ENCODE data around the gene ABCA2. TPM values are rescaled to one million over a fixed set of nuclear protein-coding genes. Genes with fewer than 3 reads are reported as not detected.

ABCA2 gene
- total RNA-seq, 1 experiment from 2014 or later: 22.6 TPM

DNA sequence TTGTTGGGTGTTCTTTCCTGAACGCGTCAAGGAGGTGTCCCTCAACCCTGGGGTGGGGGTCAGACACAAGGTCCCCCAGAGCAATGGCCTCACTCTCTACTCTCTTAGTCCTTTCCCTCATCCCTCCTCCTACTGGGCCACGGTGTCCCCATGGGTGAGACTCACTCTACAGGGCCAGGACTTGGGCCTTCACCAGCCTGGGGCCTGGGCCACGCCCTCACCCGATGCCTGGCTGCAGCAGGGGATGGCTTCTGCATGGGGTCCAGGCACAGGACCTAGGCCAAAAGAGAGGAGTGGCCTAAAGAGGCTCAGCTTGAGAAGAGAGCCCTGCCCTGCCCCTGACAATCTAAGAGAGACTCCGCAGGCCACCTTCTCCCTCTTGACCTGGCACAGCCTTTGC lies 70.1 kb downstream of the ABCA2 start:
- DNase-seq: no peak

GRCh38 chr9:136957461-136957860 lies 70.6 kb downstream of the ABCA2 start:
- H3K36me3 ChIP-seq (ENCODE audit: control insufficient read depth, insufficient read depth, low read length): no peaks in the 10 kb centered on the region
- intact Hi-C loops (cut with micrococcal nuclease; ENCODE audit: unreplicated experiment): no loop called here
- H3K27me3 Mint-ChIP-seq (ENCODE audit: insufficient read depth, unreplicated experiment): no peaks in the 10 kb centered on the region
- CTCF ChIA-PET: no interaction called here
- no peak overlapping the region for H3K27ac Mint-ChIP-seq (ENCODE audit: unreplicated experiment)
- H3K9me3 Mint-ChIP-seq (ENCODE audit: unreplicated experiment): peaks cover 12% of the 10 kb centered on the region
- POLR2A ChIA-PET: no interaction called here
- no peaks in the 10 kb centered on the region; the same call in 1 of the 2 replicates for H3K4me1 ChIP-seq
- H3K4me3 Mint-ChIP-seq (ENCODE audit: unreplicated experiment): no peak overlapping the region
- no peak overlapping the region for H3K4me3 ChIP-seq (ENCODE audit: low read depth, low read length)
- H3K27me3 ChIP-seq (replicated peaks; ENCODE audit: control insufficient read depth, insufficient read depth, low read length): no peaks in the 10 kb centered on the region
- no TSS peak for BruUV-seq (replicated peaks)
- no peak for TF ChIP-seq CTCF (IDR thresholded peaks at IDR 0.05; ENCODE audit: insufficient read depth in 1 of 2, low read depth in 1 of 2, low read length in 1 of 2, severe bottlenecking in 1 of 2, unreplicated experiment in 1 of 2)
- DNase-seq: no peak
- peaks cover 6% of the 10 kb centered on the region for H3K36me3 Mint-ChIP-seq (ENCODE audit: insufficient read depth, unreplicated experiment)
- H3K9me3 ChIP-seq: no peaks in the 10 kb centered on the region
- H3K4me1 Mint-ChIP-seq (ENCODE audit: low read depth, unreplicated experiment): no peaks in the 10 kb centered on the region

More for the DNA sequence above, 70.1 kb downstream of the ABCA2 start:
- CTCF ChIA-PET: no interaction called here
- H3K4me3 Mint-ChIP-seq (ENCODE audit: unreplicated experiment): no peak overlapping the region
- H3K27me3 Mint-ChIP-seq (ENCODE audit: insufficient read depth, unreplicated experiment): no peaks in the 10 kb centered on the region
- peaks cover 6% of the 10 kb centered on the region for H3K36me3 Mint-ChIP-seq (ENCODE audit: insufficient read depth, unreplicated experiment)
- H3K4me1 ChIP-seq: peaks cover 3% of the 10 kb centered on the region; the same call in 1 of the 2 replicates
- no peaks in the 10 kb centered on the region for H3K36me3 ChIP-seq (ENCODE audit: control insufficient read depth, insufficient read depth, low read length)
- H3K4me3 ChIP-seq (ENCODE audit: low read depth, low read length): no peak overlapping the region
- no TSS peak for BruUV-seq (replicated peaks)
- H3K27me3 ChIP-seq (replicated peaks; ENCODE audit: control insufficient read depth, insufficient read depth, low read length): no peaks in the 10 kb centered on the region
- POLR2A ChIA-PET: no interaction called here
- no peaks in the 10 kb centered on the region for H3K9me3 ChIP-seq
- H3K9me3 Mint-ChIP-seq (ENCODE audit: unreplicated experiment): peaks cover 12% of the 10 kb centered on the region
- H3K27ac Mint-ChIP-seq (ENCODE audit: unreplicated experiment): no peak overlapping the region
- TF ChIP-seq CTCF (IDR thresholded peaks at IDR 0.05; ENCODE audit: insufficient read depth in 1 of 2, low read depth in 1 of 2, low read length in 1 of 2, severe bottlenecking in 1 of 2, unreplicated experiment in 1 of 2): no peak
- H3K4me1 Mint-ChIP-seq (ENCODE audit: low read depth, unreplicated experiment): no peaks in the 10 kb centered on the region
- intact Hi-C loops (cut with micrococcal nuclease; ENCODE audit: unreplicated experiment): no loop called here

Other genes starting within 250 kb of the ABCA2 start
- gene TMEM141, start 236.9 kb downstream of the ABCA2 start, total RNA-seq (2022): 107 and 122 TPM in 2 replicates
- 4.2 and 5.8 TPM in 2 replicates for gene CCDC183, start 231.9 kb downstream of the ABCA2 start, total RNA-seq (2022)
- 134 and 138 TPM in 2 replicates for gene RABL6, start 220.3 kb downstream of the ABCA2 start, total RNA-seq (2022)
- 3.6 and 4.2 TPM in 2 replicates for gene AJM1, start 185.8 kb downstream of the ABCA2 start, total RNA-seq (2022)
- 103 and 105 TPM in 2 replicates for gene PHPT1, start 178.8 kb downstream of the ABCA2 start, total RNA-seq (2022)
- 8.8 and 10.8 TPM in 2 replicates for gene MAMDC4, start 175.9 kb downstream of the ABCA2 start, total RNA-seq (2022)
- gene EDF1, start 161.9 kb downstream of the ABCA2 start, total RNA-seq (2022): 429 and 476 TPM in 2 replicates
- gene TRAF2, start 141.7 kb downstream of the ABCA2 start, total RNA-seq (2022): 41.7 and 50.0 TPM in 2 replicates
- gene FBXW5, start 83.5 kb downstream of the ABCA2 start, total RNA-seq (2022): 66.8 and 76.1 TPM in 2 replicates
- 0.77 and 1.3 TPM in 2 replicates for gene C8G, start 83.0 kb downstream of the ABCA2 start, total RNA-seq (2022)
- gene LCN12, start 76.0 kb downstream of the ABCA2 start, total RNA-seq (2022): 20.0 and 23.2 TPM in 2 replicates
- gene PTGDS, start 50.7 kb downstream of the ABCA2 start, total RNA-seq (2022): not detected in 2 replicates
- gene LCNL1, start 45.2 kb downstream of the ABCA2 start, total RNA-seq (2022): not detected in 2 replicates
- gene PAXX, start 35.8 kb downstream of the ABCA2 start, total RNA-seq (2022): 66.2 TPM in 2 replicates
- gene CLIC3, start 31.7 kb downstream of the ABCA2 start, total RNA-seq (2022): 4.5 and 4.7 TPM in 2 replicates
- not detected in 2 replicates for gene FUT7, start 3.9 kb upstream of the ABCA2 start, total RNA-seq (2022)
- gene NPDC1, start 17.9 kb upstream of the ABCA2 start, total RNA-seq (2022): 44.1 and 49.2 TPM in 2 replicates
- 2.9 and 3.4 TPM in 2 replicates for gene ENTPD2, start 25.8 kb upstream of the ABCA2 start, total RNA-seq (2022)
- gene SAPCD2, start 42.3 kb upstream of the ABCA2 start, total RNA-seq (2022): 53.3 and 57.5 TPM in 2 replicates
- gene UAP1L1, start 49.3 kb upstream of the ABCA2 start, total RNA-seq (2022): 22.7 and 24.6 TPM in 2 replicates
- 57.7 and 58.0 TPM in 2 replicates for gene MAN1B1, start 58.7 kb upstream of the ABCA2 start, total RNA-seq (2022)
- 230 and 247 TPM in 2 replicates for gene DPP7, start 86.5 kb upstream of the ABCA2 start, total RNA-seq (2022)
- gene GRIN1, start 110.9 kb upstream of the ABCA2 start, total RNA-seq (2022): 1.9 and 3.7 TPM in 2 replicates
- 2.9 and 3.0 TPM in 2 replicates for gene LRRC26, start 141.8 kb upstream of the ABCA2 start, total RNA-seq (2022)
- 0.70 TPM in 1 of 2 replicates, not detected in the other for gene TMEM210, start 143.8 kb upstream of the ABCA2 start, total RNA-seq (2022)
- gene ANAPC2, start 160.3 kb upstream of the ABCA2 start, total RNA-seq (2022): 66.8 and 67.5 TPM in 2 replicates
- gene SSNA1, start 160.4 kb upstream of the ABCA2 start, total RNA-seq (2022): 62.3 and 62.7 TPM in 2 replicates
- 34.2 and 37.7 TPM in 2 replicates for gene TPRN, start 172.5 kb upstream of the ABCA2 start, total RNA-seq (2022)
- gene TMEM203, start 177.4 kb upstream of the ABCA2 start, total RNA-seq (2022): 36.9 and 38.4 TPM in 2 replicates
- 29.0 and 31.8 TPM in 2 replicates for gene NDOR1, start 177.5 kb upstream of the ABCA2 start, total RNA-seq (2022)
- gene RNF208, start 194.0 kb upstream of the ABCA2 start, total RNA-seq (2022): 6.3 and 6.5 TPM in 2 replicates
- gene CYSRT1, start 196.9 kb upstream of the ABCA2 start, total RNA-seq (2022): 1.7 and 1.8 TPM in 2 replicates
- gene RNF224, start 199.3 kb upstream of the ABCA2 start, total RNA-seq (2022): 0.27 TPM in 1 of 2 replicates, not detected in the other
- gene SLC34A3, start 202.7 kb upstream of the ABCA2 start, total RNA-seq (2022): 0.19 TPM in 1 of 2 replicates, not detected in the other
- gene TUBB4B, start 213.1 kb upstream of the ABCA2 start, total RNA-seq (2022): 481 and 487 TPM in 2 replicates
- not detected in 2 replicates for gene STPG3, start 223.0 kb upstream of the ABCA2 start, total RNA-seq (2022)
- gene NELFB, start 227.1 kb upstream of the ABCA2 start, total RNA-seq (2022): 79.1 and 79.8 TPM in 2 replicates
- gene TOR4A, start 249.5 kb upstream of the ABCA2 start, total RNA-seq (2022): 1.8 and 1.9 TPM in 2 replicates

Data from Caco-2 (cell line).